Ovary (tissue), 9 donors: ENCODE data around the gene GRK4. TPM values are rescaled to one million over a fixed set of nuclear protein-coding genes. Genes with fewer than 3 reads are reported as not detected.

Experiments used
- DNase-seq, 5 donors: peaks; one replicate each; pipeline ENCODE4 v3.0.0-alpha.2; 2019 to 2020
- H3K27ac ChIP-seq, 2 donors: fragments of 200-600 bp; one replicate each; pipeline versions ENCODE4 v1.5.1 to v1.8.0; 2019 to 2022
- H3K27me3 ChIP-seq: fragments of 200-600 bp; one replicate; pipeline ENCODE4 v1.8.0; 2022
- H3K36me3 ChIP-seq: fragments of 200-600 bp; sonication (generic); one replicate; pipeline ENCODE4 v1.5.1; 2019
- H3K4me1 ChIP-seq: one replicate; pipeline ENCODE4 v1.8.1; 2013; ENCODE audit warnings: mild to moderate bottlenecking, moderate library complexity; ENCODE audit not compliant: insufficient read depth
- H3K4me3 ChIP-seq: fragments of 200-600 bp; sonication (generic); one replicate; pipeline ENCODE4 v1.5.1; 2017
- H3K9me3 ChIP-seq, 2 donors: fragments of 200-600 bp in 1 of 2; sonication (generic) in 1 of 2; one replicate each; pipeline versions ENCODE4 v1.5.1 to v1.8.1; 2013 to 2019; ENCODE audit warnings: mild to moderate bottlenecking in 1 of 2, moderate library complexity in 1 of 2
- CTCF ChIP-seq, 3 donors: fragments of 450-650 bp in 2 of 3; fragments of 200-600 bp in 1 of 3; IDR thresholded peaks; one replicate each; pipeline versions ENCODE4 v1.5.1 to v1.8.0; 2016 to 2022; ENCODE audit warnings: antibody characterized with exemption in 3 of 3, mild to moderate bottlenecking in 1 of 3
- EP300 ChIP-seq: sonication (generic); formaldehyde crosslinking; IDR thresholded peaks from one replicate; pipeline ENCODE4 v1.6.1; 2017; ENCODE audit warnings: antibody characterized with exemption
- POLR2A ChIP-seq: fragments of 450-650 bp; IDR thresholded peaks from one replicate; pipeline ENCODE4 v1.6.1; 2017; ENCODE audit warnings: antibody characterized with exemption, mild to moderate bottlenecking, moderate library complexity
- WGBS, 3 donors: extraction: QIAGEN DNeasy Blood & Tissue Kit in 1 of 3; methylation state at CpG; one replicate each; pipeline versions ENCODE4 v1.1.5 to v1.1.7; 2013 to 2017; 5-methylcytosine and 5-hydroxymethylcytosine counted together
- intact Hi-C, 4 donors: fragments of 100-400 bp; cut with DNase I; formaldehyde crosslinking; loops; one replicate each; pipeline versions ENCODE4 v1.11.0 to v1.15.1; 2022 to 2023
- polyA plus RNA-seq, 2 donors: library from polyadenylated mRNA; stranded (reverse); fragments of 200-250 nt in 1 of 2; fragments of 350-450 nt in 1 of 2; fragmentation: Illumina TruSeq in 1 of 2; extraction: RNeasy Lipid Tissue Mini Kit (QIAGEN cat#74804) in 1 of 2; gene quantifications; one replicate each; pipeline ENCODE4 v1.2.3, GENCODE V29; 2013 to 2014
- total RNA-seq, 7 donors: library from RNA; depleted of rRNA in 2 of 7; stranded (reverse); fragments of >200 nt in 2 of 7; fragmentation: NEBNext Ultra II Directional in 3 of 7; extraction: Animal tissue kit (Norgen Biotek cat#: 25700) in 3 of 7; gene quantifications; one replicate each; pipeline versions ENCODE4 v1.1.0 to v1.2.4, GENCODE V29; 2016 to 2023
- donor health status: DM: no; HTN: no; CAD: no; lungs with moderate emphysema.
- donor health status: DM: no; HTN: no; CAD: no.
- donor health status: Bipolar disorder and iron deficiency.
- donor health status: DM: yes; HTN: yes; CAD: no.
- donor health status: DM: no; HTN: no; CAD: no.
- donor health status: DM: yes; HTN: yes; CAD: no.

GRK4 gene
- total and polyA plus RNA-seq, 9 donors: 3.3 to 17.6 (median 6.9) TPM

GRCh38 chr4:2994917-2995316 lies 31.5 kb downstream of the GRK4 start:
- 96 to 99% (median 97%) methylated on average over 4 of the region's 4 CpGs for WGBS, 3 donors
- Histone ChIP-seq H3K9me3 (no peaks in the 10 kb centered on the region), H3K4me3 (no peak overlapping the region), H3K27me3 (no peaks in the 10 kb centered on the region), H3K36me3 (no peaks in the 10 kb centered on the region), H3K27ac (no peak overlapping the region), H3K4me1 (no peaks in the 10 kb centered on the region)
- TF ChIP-seq EP300 (no peak), CTCF (IDR thresholded peaks at IDR 0.05) (no peak), POLR2A (no peak)
- DNase-seq: no peak
- intact Hi-C loops: no loop called here

GRCh38 chr4:2995546-2996265 lies 32.3 kb downstream of the GRK4 start:
- Histone ChIP-seq H3K9me3 (no peaks in the 10 kb centered on the region), H3K4me3 (no peak overlapping the region), H3K36me3 (no peaks in the 10 kb centered on the region), H3K27me3 (no peaks in the 10 kb centered on the region), H3K4me1 (no peaks in the 10 kb centered on the region), H3K27ac (no peak overlapping the region)
- 69 to 73% (median 70%) methylated on average over 4 of the region's 4 CpGs for WGBS, 3 donors
- intact Hi-C loops: no loop called here
- DNase-seq: no peak
- no peak for TF ChIP-seq EP300

- intact Hi-C loops: no loop called here
- 89 to 98% (median 97%) methylated on average over 4 of the region's 4 CpGs for WGBS, 3 donors
These were observed 33.0 kb downstream of the GRK4 start for GRCh38 chr4:2996415-2996814.

GRCh38 chr4:3007724-3008123 lies 44.4 kb downstream of the GRK4 start:
- intact Hi-C loops: no loop called here
- H3K27me3 ChIP-seq: no peaks in the 10 kb centered on the region
- H3K4me1 ChIP-seq: no peaks in the 10 kb centered on the region
- 94 to 98% (median 97%) methylated on average over 2 of the region's 2 CpGs for WGBS, 3 donors
- H3K27ac ChIP-seq: no peak overlapping the region
- H3K9me3 ChIP-seq: no peaks in the 10 kb centered on the region
- TF ChIP-seq POLR2A (no peak), EP300 (no peak), CTCF (IDR thresholded peaks at IDR 0.05) (no peak)
- H3K4me3 ChIP-seq: no peak overlapping the region
- DNase-seq: no peak
- H3K36me3 ChIP-seq: no peaks in the 10 kb centered on the region

More at GRCh38 chr4:2996415-2996814, 33.0 kb downstream of the GRK4 start:
- Histone ChIP-seq H3K27ac (no peak overlapping the region), H3K4me3 (no peak overlapping the region), H3K27me3 (no peaks in the 10 kb centered on the region), H3K4me1 (no peaks in the 10 kb centered on the region), H3K9me3 (no peaks in the 10 kb centered on the region), H3K36me3 (no peaks in the 10 kb centered on the region)
- no peak for DNase-seq
- no peak for TF ChIP-seq CTCF (IDR thresholded peaks at IDR 0.05)
- TF ChIP-seq POLR2A: no peak
- TF ChIP-seq EP300: no peak

GRCh38 chr4:3009422-3009821 lies 46.1 kb downstream of the GRK4 start:
- H3K36me3 ChIP-seq: no peaks in the 10 kb centered on the region
- intact Hi-C loops: no loop called here
- H3K9me3 ChIP-seq: no peaks in the 10 kb centered on the region
- DNase-seq: no peak
- H3K4me1 ChIP-seq: no peaks in the 10 kb centered on the region
- TF ChIP-seq EP300 (no peak), POLR2A (no peak), CTCF (IDR thresholded peaks at IDR 0.05) (no peak)
- no peak overlapping the region for H3K4me3 ChIP-seq
- H3K27me3 ChIP-seq: no peaks in the 10 kb centered on the region
- H3K27ac ChIP-seq: no peak overlapping the region
- WGBS, 3 donors: 85 to 87% (median 86%) methylated on average over 7 of the region's 7 CpGs
